ENCODE results near the gene HBZ.
"Not testable (repeated sequence)": the region's sequence is repeated elsewhere in the genome, so short reads cannot be mapped to it uniquely, and the experiment has no call there.

- not testable (repeated sequence) for TF ChIP-seq CTCF, POLR2AphosphoS5, POLR2A (IDR thresholded peaks at IDR 0.05)
Observed at GRCh38 chr16:176006-176405, 23.6 kb downstream of the HBZ start.
